AG04450 (cell line): ENCODE results near the gene SECISBP2. TPM values are rescaled to one million over a fixed set of nuclear protein-coding genes. Genes with fewer than 3 reads are reported as not detected.

Experiments used
- CTCF ChIA-PET: fragments of 300-600, 350-600 bp; formaldehyde crosslinking; extraction: SDS; loops from one replicate; lab custom pipeline; 2022; ENCODE audit warnings: antibody characterized with exemption, inconsistent platforms; lab: Charles Lee
- POLR2A ChIA-PET: fragments of 350-600 bp; formaldehyde crosslinking; extraction: SDS; loops from one replicate; lab custom pipeline; 2021; ENCODE audit warnings: antibody characterized with exemption, inconsistent platforms; lab: Yijun Ruan, JAX
- DNase-seq: peaks from one replicate; pipeline ENCODE4 v3.0.0-alpha.2; 2011; ENCODE audit warnings: low read depth, low spot score
- H3K27ac ChIP-seq: one replicate; pipeline ENCODE4 v1.5.1; 2012; ENCODE audit warnings: low read depth, low read length, control low read depth
- H3K27me3 ChIP-seq: one replicate; pipeline ENCODE4 v1.6.0; 2012; ENCODE audit warnings: low read length; ENCODE audit not compliant: control insufficient read depth, insufficient read depth
- H3K4me3 ChIP-seq: 2 replicates; pipeline ENCODE4 v1.5.1; 2011; ENCODE audit warnings: mild to moderate bottlenecking, low read depth, low read length, control low read depth
- H3K9me3 ChIP-seq: 2 replicates; pipeline ENCODE4 v1.5.1; 2012; ENCODE audit warnings: low read length; ENCODE audit not compliant: control insufficient read depth, insufficient read depth
- polyA plus RNA-seq: library from polyadenylated mRNA; depleted of rRNA; stranded (reverse); fragments of >200 nt; gene quantifications from 2 replicates; pipeline ENCODE4 v1.2.3, GENCODE V29; 2011
- TF ChIP-seq, protein P1 (sequence below): IDR thresholded peaks from 2 replicates; pipeline ENCODE4 v1.5.1; 2011; ENCODE audit warnings: low read depth, low read length, control low read depth, inconsistent platforms

Gene SECISBP2
- polyA plus RNA-seq, 1 experiment = 26.3 TPM

DNA sequence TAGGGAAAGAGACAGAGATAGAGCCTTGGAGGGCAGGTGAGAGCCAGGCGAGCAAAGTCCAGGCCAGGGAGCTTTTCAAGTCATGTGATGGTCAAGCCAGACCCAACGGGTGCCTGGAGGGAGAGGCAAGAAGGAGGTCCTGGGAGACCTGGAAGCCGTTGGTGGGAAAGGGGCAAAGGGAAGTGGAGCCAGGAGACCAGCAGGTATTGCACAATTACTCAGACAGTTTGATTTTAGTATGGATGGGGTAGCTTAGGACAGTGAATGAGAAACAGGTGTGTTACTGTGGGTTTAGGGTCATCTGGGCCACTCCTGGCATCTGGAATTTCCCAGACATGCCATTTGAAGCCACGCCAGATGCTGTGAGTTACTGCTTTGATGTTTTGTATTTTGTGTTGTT is 5.1 kb downstream of the SECISBP2 start:
- Histone ChIP-seq H3K27ac (no peak overlapping the region), H3K27me3 (no peaks in the 10 kb centered on the region), H3K4me3 (no peak overlapping the region), H3K9me3 (no peaks in the 10 kb centered on the region)
- POLR2A ChIA-PET = no interaction called here
- CTCF ChIA-PET = interaction anchor here (10.0 kb wide), 1 partner anchor 226 kb away, joined by 68 read pairs; no protein-coding TSS in a partner anchor
- DNase-seq = no peak
- TF ChIP-seq, protein P1, sequence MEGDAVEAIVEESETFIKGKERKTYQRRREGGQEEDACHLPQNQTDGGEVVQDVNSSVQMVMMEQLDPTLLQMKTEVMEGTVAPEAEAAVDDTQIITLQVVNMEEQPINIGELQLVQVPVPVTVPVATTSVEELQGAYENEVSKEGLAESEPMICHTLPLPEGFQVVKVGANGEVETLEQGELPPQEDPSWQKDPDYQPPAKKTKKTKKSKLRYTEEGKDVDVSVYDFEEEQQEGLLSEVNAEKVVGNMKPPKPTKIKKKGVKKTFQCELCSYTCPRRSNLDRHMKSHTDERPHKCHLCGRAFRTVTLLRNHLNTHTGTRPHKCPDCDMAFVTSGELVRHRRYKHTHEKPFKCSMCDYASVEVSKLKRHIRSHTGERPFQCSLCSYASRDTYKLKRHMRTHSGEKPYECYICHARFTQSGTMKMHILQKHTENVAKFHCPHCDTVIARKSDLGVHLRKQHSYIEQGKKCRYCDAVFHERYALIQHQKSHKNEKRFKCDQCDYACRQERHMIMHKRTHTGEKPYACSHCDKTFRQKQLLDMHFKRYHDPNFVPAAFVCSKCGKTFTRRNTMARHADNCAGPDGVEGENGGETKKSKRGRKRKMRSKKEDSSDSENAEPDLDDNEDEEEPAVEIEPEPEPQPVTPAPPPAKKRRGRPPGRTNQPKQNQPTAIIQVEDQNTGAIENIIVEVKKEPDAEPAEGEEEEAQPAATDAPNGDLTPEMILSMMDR = no peak

DNA sequence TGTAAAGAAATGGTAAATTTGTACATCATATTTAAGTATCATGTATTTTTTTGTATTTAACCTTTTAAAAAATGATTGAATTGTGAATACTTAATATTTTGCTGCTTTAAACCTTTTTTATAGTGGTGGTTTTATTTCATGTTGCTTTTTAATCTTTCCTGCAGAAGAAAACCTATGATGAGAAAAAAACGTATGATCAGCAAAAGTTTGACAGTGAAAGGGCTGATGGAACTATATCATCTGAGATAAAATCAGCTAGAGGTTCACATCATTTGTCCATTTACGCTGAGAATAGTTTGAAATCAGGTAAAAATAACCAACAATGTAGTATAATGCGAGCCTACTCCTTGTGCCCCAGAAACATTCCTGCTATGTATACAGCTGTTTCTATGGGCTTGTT is 7.4 kb downstream of the SECISBP2 start:
- H3K27ac ChIP-seq = no peak overlapping the region
- ChIA-PET POLR2A (no interaction called here), CTCF (interaction anchor here (10.0 kb wide), 1 partner anchor 224 kb away, joined by 68 read pairs; no protein-coding TSS in a partner anchor)
- no peaks in the 10 kb centered on the region for H3K9me3 ChIP-seq
- H3K4me3 ChIP-seq = no peak overlapping the region
- DNase-seq = no peak
- no peaks in the 10 kb centered on the region for H3K27me3 ChIP-seq
- TF ChIP-seq, protein P1 = no peak

DNA sequence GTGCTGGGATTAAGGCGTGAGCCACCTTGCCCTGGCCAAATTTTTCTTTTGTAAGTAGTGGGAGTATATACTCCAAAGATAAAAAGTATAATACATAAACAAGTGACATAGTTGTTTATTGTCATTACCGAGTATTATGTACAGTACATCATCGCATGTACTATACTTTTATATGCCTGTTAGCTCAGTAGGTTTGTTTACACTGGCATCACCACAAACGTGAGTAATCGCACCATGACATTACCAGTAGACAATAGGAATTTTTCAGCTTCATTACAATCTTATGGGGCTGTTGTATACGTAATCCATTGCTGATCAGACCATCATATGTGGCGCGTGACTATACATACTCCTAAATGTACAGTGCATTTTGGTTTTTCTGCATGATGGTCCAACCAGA is 9.8 kb downstream of the SECISBP2 start:
- H3K4me3 ChIP-seq = no peak overlapping the region
- POLR2A ChIA-PET = no interaction called here
- no peak for DNase-seq
- no peaks in the 10 kb centered on the region for H3K9me3 ChIP-seq
- TF ChIP-seq, protein P1 = no peak
- no peak overlapping the region for H3K27ac ChIP-seq
- no peaks in the 10 kb centered on the region for H3K27me3 ChIP-seq
- CTCF ChIA-PET = interaction anchor here (10.0 kb wide), 1 partner anchor 221 kb away, joined by 68 read pairs; no protein-coding TSS in a partner anchor

DNA sequence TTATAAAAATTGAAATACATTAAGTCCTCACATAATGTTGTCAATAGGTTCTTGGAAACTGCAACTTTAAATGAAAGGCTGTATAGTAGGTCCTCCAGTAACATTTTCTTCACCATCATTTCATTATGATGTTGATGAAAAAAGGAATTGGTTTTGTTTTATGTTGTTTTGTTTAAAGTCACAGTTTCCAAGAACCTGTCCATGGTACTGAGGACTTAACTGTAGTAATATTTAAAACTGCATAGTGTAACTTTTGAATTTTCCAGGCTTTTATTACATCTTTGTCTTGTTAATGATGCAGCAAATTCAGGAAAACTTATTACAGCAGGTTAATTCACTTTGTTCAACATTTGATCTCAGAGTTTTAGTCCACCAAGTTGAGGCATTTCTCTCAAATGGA is 11.6 kb downstream of the SECISBP2 start:
- DNase-seq = no peak
- Histone ChIP-seq H3K9me3 (no peaks in the 10 kb centered on the region), H3K27ac (no peak overlapping the region), H3K4me3 (no peak overlapping the region), H3K27me3 (no peaks in the 10 kb centered on the region)
- CTCF ChIA-PET = no interaction called here
- POLR2A ChIA-PET = no interaction called here
- TF ChIP-seq, protein P1 = no peak

DNA sequence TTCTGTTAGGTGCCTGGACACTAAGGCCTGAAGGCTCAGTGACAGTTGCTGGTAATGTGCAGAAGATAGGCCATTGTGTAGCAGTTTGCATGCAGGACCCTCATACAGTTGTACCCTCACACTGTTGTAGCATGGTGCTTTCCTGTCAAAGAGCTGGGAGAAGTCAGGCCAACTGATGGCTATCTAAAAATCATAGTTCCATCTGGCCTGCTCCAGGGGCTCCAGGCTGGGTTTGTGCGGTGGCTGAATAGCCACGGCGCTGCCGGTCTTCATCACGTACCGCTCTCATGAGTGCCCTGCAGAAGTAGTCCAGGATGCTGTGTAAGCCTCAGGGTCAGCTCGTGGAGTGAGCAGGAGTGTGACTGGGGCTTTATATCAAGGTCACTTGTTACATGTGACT is 12.2 kb downstream of the SECISBP2 start:
- H3K4me3 ChIP-seq = no peak overlapping the region
- no peak overlapping the region for H3K27ac ChIP-seq
- no peaks in the 10 kb centered on the region for H3K9me3 ChIP-seq
- H3K27me3 ChIP-seq = no peaks in the 10 kb centered on the region
- TF ChIP-seq, protein P1 = no peak
- ChIA-PET POLR2A (no interaction called here), CTCF (interaction anchor here (1.6 kb wide), 1 partner anchor 218 kb away, joined by 6 read pairs; no protein-coding TSS in a partner anchor)
- no peak for DNase-seq
